GM12891 (cell line): ENCODE measurements around the gene RNF17.

ENCODE experiments used
- POLR2A ChIP-seq: IDR thresholded peaks from 2 replicates; pipeline ENCODE4 v1.6.1; 2011; ENCODE audit warnings: low read depth, low read length, control low read depth
- POLR2AphosphoS5 ChIP-seq: IDR thresholded peaks from 2 replicates; pipeline ENCODE4 v1.6.1; 2011; ENCODE audit warnings: low read depth, low read length, control low read depth
- POU2F2 ChIP-seq: IDR thresholded peaks from 2 replicates; pipeline ENCODE4 v1.6.1; 2011; ENCODE audit warnings: low read depth, mild to moderate bottlenecking, control low read depth, low read length, moderate library complexity

DNA sequence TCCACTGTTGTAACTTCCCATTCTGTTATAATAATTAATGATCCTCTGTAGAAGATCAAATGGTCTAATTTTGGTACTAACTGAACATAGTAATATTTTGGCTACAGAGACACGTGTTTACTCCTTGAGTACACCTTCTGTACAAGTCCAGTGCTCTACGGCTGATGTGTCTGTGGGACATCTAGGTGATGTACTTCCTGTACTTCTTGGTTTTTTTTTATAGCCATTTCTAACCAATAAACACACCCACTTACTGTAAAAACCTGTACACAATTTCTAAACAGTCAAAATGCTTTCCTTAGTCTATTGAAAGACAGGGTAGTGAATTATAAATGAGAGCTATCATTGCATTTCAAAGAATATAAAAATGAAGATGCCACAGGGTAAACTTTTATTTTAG, 118.7 kb downstream of the RNF17 start:
- no peak for TF ChIP-seq POLR2A
- no peak for TF ChIP-seq POU2F2
- TF ChIP-seq POLR2AphosphoS5: no peak
